GM20431 (cell line): Measurements from ENCODE around the gene RIN3.

Source experiments
- in situ Hi-C: fragments of 300-500 bp; cut with MseI, MboI; formaldehyde crosslinking; loops from one replicate; pipeline ENCODE4 v1.15.0; 2020; ENCODE audit warnings: low sequenced_read_pairs; ENCODE audit not compliant: unreplicated experiment

RIN3 gene, protein sequence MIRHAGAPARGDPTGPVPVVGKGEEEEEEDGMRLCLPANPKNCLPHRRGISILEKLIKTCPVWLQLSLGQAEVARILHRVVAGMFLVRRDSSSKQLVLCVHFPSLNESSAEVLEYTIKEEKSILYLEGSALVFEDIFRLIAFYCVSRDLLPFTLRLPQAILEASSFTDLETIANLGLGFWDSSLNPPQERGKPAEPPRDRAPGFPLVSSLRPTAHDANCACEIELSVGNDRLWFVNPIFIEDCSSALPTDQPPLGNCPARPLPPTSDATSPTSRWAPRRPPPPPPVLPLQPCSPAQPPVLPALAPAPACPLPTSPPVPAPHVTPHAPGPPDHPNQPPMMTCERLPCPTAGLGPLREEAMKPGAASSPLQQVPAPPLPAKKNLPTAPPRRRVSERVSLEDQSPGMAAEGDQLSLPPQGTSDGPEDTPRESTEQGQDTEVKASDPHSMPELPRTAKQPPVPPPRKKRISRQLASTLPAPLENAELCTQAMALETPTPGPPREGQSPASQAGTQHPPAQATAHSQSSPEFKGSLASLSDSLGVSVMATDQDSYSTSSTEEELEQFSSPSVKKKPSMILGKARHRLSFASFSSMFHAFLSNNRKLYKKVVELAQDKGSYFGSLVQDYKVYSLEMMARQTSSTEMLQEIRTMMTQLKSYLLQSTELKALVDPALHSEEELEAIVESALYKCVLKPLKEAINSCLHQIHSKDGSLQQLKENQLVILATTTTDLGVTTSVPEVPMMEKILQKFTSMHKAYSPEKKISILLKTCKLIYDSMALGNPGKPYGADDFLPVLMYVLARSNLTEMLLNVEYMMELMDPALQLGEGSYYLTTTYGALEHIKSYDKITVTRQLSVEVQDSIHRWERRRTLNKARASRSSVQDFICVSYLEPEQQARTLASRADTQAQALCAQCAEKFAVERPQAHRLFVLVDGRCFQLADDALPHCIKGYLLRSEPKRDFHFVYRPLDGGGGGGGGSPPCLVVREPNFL

DNA sequence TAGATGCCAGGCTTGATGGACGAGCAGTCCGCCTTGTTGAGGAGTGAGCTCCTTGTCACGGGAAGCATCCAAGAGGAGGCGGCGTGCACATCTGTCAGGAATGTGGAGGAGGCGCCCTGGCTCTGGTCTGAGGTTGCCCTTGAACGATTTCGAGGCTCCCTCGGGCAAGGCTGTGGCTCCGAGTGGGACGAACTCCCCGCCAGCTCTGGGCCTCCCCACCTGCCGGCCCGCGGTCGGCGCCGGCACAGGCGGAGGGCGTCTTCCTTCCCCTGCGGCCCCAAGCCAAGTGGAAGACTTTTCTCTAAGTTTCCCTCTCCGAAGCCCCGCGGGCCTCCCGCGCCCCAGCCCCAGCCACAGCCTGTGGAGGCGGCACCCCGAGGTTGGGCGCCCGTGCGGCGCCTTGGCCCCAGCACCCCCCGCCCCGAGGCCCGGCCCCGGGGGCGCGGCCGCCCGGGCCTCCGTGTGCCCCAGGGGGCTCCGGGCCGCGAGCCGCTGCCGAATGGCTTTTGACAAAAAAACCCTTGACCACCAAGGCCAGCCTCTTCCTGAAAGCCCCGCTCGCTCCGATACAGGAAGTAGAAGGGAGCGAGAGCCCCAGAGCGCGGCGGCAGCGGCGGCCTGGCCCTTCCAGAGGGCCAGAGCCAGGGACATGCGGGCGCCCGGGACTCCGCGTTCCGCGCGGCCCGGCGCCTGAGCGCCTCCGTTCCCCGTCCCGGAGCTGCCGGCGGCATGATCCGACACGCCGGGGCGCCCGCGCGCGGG, at the start of gene RIN3:
Gene RIN3 (plus strand): TSS at position 578 of the 762 bp plus-strand sequence. CDS start 152 bp downstream, at position 730.
- in situ Hi-C loops, result no loop called here

DNA sequence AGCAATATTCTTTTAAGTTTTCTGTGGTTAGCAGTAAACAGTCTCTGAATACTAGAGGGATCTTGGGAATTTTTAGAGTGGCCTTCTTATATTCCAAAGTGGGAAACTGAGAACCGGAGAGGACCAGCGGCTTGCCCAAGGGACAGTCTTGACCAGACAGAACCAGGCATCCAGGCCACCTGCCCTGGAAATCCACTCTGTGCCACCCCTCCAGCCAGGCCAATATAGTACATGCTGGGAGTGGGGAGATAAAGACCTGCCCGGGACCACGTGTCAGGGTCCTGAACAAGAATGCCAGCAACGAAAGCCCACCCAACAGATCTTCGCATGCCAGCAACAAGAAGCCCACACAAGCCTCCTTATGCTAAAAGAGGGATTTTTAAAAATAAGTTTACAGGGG, 49.4 kb upstream of the RIN3 start:
- in situ Hi-C loops, result no loop called here

GRCh38 chr14:92464716-92465115, 48.9 kb upstream of the RIN3 start:
- in situ Hi-C loops, result no loop called here

DNA sequence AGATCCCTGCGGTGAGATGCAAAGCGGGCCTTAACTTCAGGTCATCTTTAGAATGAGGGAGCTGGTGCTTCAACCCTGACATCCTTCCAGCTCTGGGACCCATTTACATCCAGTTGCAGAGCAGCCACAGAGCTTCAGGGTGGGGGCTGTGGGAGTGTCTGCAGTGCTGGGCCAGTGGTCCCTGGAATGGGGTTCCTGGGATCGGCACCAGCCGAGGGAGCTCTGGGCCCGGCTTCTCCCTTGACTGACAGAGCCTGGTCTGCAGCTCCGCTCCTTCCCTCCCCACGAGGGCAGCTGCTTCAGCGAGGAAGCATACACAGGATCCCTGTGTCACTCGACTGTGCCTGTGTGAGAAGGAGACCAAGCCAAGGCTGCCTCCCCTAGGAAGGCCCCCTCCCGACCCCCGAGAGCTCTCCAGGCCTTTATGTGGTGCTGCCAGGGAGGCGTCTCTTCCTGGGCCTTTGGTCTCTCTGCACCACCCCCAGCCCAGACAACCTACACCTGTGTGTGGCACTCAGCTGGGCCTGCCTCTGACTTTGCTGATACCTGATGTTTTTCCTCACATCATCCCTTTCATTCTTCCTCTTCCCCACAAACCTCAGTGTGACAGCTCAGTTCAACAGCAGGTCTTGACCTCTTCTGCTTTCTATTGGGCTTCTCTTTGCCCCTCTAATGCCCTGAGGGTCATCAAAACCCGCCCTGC, 48.1 kb upstream of the RIN3 start:
- in situ Hi-C loops, result no loop called here

DNA sequence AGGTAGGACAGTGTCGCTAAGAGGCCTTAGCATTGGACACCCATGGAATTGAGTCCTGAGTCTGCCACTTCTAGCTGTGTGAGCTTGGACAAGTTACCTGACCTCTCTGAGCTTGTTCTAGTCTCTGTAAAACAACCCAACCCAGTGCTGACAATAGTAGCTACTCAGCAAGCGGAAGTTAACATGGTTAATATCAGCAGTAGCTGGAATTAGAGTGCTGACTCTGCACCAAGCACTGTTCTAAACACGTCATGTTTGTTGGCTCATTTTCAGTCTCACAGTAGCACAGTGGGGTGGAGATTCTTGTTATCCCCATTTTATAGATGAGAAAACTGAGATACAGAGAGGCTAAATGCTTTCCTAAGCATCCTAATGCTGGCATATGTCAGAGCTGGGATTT, 47.5 kb upstream of the RIN3 start:
- in situ Hi-C loops, result no loop called here

DNA sequence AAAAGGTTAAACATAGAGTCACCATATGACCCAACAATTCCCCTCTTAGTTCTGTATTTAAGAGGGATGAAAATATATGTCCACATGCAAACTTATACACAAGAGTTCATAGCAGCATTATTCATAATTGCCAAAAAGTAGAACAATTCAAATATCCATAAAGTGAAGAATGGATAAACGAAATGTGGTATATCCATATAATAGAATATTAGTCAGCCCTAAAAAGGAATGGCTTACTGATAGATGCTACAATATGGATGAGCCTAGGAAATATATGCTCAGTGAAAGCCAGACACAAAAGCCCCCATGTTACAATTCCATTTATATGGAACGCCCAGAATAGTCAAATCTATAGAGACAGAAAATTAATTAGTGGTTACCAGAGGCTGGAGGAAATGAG, 44.1 kb upstream of the RIN3 start:
- in situ Hi-C loops, result no loop called here

DNA sequence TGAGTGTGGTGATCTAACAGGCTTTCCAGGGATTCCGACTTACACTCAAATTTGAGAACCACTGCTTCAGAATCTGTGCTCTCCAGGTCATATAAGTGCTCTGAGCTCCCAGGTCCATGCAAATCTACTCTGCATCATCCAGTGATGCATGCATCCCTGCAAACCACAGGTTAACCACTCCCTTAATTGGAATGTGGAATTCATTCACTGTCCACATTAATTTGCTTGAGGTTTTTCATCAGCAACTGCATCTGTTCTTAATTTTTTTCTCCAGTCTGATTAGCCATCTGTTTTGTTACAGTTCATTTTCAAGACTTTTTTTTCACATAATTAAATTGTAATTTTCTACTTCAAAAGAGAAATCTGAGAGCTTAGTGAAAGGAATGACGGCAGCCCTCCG, 43.4 kb upstream of the RIN3 start:
- in situ Hi-C loops, result no loop called here

DNA sequence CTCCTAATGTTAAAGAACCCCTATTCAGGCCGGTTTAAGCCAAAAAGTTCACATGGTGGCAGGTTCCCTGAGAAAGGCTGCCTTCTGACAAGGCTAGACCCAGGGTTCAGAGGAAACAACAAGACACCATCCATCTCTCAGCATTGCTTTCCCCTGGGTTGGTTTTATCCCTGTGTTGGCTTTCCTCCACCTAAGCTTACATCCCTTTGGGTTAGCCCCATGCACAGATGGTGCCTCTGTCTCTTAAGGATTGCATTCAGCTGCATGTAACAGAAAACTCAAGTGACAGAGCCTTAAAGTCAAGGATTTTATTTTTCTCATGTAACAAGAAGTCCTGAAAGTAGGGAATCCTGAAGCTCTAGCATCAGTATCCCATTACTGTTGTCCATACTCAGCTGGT, 42.8 kb upstream of the RIN3 start:
- in situ Hi-C loops, result no loop called here

DNA sequence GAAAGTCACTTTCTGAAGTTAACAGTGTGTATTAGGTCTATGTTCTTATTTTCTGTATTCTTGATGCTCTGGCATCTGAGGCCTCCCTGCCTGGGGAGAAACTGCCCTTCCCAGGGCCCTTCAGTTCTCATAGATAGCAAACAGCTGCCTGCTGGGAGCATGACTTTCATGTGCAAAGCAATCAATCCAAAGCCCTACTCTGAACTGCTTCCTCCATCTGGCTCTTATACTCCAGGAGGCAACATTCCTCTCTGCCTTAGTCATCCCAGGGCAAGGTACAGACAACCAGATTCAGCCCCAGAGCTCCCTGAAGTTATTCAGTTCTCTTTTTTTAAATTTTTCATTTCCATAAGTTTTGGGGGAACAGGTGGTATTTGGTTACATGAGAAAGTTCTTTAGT, 41.7 kb upstream of the RIN3 start:
- in situ Hi-C loops, result no loop called here

GRCh38 chr14:92472860-92473259, 40.7 kb upstream of the RIN3 start:
- in situ Hi-C loops, result no loop called here

DNA sequence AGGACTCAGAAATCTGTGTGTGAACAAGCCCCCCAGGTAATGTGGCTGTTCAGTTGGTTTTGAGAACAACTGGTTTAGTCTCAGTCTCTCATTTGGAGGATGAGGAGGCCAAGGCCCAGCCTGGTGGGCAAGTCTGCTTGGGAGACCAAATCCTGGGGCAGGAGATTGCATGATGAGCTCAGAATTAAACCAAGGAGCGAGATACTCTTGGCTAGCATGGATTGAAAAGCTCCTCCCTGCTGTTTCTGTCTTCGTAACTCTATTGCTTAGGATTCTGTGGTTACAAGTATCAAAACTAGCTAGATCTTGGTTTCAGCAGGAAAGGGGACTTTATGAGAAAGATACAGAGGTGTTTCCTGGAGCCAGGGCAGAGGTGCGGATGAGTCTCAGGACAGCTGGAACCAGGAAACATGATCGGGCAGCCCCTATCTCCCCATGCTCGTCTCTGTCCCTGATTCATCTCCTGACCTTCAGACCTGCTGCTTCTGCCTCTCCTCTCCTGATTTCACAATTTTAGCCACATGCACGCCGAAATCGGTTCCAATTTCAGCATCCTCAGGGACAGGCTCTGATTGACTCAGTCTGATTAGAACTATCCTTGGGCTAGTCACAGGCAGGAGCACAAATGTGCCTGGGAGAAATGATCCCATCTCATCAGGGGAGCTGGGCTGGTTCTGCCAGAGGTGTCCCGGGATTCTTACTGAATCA, 40.2 kb upstream of the RIN3 start:
- in situ Hi-C loops, result no loop called here

GRCh38 chr14:92473969-92474535, 39.5 kb upstream of the RIN3 start:
- in situ Hi-C loops, result no loop called here

GRCh38 chr14:92475037-92475436, 38.5 kb upstream of the RIN3 start:
- in situ Hi-C loops, result no loop called here

DNA sequence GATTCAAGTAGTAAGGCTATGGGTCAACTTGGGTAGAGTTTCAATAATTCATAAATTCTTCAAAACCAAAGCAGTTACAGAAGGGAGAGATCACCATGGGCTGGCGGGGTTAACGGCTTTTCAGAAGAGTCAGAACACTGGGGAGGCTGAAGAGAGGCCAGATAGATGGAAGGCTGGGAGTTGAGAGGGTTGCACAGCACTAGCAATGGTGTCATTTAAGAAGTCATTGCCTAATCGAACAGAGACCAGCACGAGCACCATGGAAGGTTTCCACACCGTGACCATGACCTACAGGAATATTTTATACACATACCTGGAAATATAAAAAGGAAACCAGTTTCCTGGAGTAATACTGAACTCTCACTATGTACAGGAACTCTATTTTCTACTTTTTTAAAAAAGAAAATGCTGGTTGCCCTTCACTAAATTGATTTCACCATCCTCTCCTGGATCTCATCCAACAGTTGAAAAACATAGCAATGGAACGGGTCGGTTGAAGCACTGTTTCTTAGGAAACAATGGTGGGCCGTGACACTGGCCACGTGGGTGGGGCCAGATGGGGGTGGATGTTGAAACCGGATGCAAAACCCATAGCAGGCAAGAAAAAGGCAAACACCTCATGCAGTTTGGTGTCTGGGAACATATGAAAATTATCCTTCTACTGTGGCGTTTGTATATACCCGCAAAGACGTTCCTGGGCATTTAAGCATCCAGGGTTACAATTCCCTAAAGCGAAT, 38.0 kb upstream of the RIN3 start:
- in situ Hi-C loops, result no loop called here

GRCh38 chr14:92480856-92481255, 32.7 kb upstream of the RIN3 start:
- in situ Hi-C loops, result no loop called here

- in situ Hi-C loops, result no loop called here
Observed at GRCh38 chr14:92481386-92481785, 32.2 kb upstream of the RIN3 start.

- in situ Hi-C loops, result no loop called here
Observed at GRCh38 chr14:92481811-92482555, 31.6 kb upstream of the RIN3 start.
